SKM-1 treated with dmso at 0.1 percent for 144 hours (cell line): Measurements from ENCODE around the gene CAMK1.

Experiments used
- DNase-seq: peaks from one replicate; lab custom pipeline; 2025; ENCODE audit not compliant: unreplicated experiment; lab: John Stamatoyannopoulos, UW

The CAMK1 gene

DNA sequence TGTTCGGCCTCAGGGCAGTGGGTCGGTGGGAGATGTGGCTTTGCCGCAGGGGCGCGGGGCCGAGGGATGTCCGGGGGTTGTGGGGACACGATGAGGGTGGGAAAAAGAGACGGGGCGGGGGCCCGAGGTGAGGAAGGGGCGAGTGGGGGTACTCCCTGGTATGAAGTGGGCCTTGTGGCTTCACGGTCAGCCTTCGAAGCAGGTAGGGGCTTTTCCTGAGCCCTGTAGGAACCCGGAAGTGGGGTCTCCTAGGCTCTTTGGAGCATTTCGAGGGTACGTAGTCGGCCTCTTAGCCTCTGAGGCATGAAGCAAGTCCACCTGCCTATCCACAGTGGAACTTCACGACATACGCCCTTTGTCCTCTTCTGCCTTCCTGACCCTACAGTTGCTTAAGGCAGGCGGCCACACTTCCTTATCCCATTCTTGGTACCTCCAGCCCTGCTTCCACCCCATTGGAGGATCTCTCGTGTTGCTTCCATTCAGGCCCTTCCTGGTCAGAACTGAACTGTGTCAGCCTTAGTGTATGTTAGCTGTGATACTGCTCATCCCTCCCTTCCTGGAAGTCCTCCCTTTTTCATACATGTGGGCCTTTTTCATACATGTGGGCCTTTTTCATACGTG lies 23.5 kb upstream of the CAMK1 start:
- DNase-seq, result peak; percentile 76

DNA sequence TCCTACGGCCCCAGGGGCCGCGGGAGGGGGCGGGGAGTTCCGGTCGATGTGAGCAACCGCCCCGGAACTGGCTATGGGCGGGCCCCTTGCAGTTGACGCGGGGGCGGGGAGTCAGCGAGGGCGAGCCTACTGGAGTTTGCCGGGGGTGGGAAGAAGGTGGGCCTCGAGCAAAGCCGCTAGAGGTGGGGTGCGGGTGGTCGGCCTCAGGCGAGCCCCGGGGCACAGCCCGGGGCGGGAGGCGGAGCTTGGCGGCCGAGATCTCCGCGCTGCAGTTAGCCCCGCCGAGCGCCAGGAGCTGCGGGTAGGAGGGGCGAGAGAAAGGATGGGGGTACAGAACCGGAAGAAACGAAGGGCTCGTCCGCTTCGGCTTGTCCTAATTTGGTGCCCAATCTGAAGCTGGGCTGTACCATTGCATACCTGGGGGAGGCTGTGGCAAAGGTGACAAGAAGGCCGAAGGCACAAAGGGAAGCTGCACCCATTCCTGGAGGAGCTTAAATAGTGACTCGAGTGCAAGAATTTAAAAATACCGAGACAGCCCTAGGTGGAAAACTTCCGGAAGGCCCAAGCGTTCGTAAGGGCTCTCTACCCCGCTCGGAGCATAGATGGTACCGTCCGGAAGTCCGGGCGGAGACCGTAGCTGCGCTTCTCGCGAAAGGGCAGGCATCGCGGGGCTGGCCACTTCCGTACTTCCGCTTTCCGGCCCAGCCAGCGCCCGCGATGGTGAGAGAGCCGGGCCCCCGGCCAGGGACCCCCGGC lies 22.8 kb upstream of the CAMK1 start, which contains the start of the genes ARPC4 and TADA3:
TSS of gene ARPC4 (plus strand) at position 678 of the 756 bp plus-strand sequence. CDS start at position 718, 40 bp downstream.
TSS of gene TADA3 (minus strand) at position 69 of the 756 bp plus-strand sequence. CDS start 1,007 bp downstream, outside the sequence.
- peak; percentile 96 for DNase-seq

DNA sequence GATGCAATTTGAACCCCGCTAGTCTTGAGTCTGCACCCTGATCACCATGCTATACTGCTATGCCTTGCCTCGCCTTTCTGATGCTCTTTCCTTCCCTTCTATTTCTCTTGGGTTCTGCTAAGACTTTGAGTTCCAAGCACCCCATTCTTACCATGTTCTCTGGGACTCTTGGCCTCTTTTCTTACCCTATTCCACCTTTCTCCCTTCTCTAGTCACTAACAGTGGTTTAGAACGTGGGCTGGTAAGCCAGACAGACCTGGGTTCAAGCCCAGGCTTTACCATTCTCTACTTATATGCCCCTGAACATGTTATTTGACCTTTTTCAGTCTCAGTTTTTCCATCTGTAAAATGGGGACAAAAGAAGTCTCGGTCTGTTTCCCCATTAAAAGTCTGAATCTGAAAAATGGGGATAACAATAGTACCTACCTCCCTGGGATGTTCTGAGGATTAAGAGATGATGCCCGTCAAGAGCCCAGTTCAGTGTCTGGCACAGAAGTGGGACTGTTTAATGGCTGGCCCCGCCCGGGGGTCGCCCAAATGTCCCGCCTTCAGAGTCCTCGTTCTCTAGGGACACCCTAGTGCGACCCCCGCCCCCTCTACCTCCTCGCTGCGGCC lies 22.1 kb upstream of the CAMK1 start:
- DNase-seq, result no peak

DNA sequence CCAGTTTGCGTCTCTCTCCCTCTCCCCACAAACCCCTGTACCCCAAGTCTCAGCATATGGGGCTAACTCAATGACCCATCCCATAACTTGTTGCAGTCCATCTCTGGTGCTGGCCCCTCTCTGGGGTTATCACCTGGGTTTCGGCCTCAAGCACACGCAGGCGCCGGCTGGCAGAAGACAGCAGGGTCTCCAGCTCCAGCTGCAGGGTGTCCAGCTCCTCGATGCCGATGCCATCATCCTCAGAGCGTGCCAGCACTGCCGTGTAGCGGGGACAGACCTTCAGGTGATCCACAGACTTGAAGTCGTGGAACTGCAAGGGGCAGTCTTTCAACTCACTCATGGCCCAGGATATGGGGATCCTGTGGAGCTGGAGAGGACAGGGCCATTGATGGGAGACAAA lies 21.4 kb upstream of the CAMK1 start:
- DNase-seq, result no peak

DNA sequence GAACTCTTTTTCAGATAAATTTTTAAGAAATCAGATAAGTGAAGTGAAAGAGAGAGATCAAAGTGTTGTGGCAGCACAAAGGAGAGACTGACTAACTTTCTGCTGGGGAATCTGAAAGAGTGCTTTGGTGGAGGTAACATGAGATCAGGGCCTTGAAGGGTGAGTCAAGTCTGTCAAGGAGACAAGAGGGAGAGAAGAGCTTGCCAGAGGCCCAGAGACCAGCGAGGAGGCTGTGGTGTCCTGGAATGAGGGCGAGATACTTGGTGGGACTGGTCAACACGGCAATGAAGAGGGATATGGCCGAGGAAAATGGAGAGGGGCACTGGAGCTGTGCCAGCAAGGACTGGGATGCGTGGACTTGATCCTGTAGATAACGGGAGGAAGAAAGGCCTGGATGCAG lies 18.0 kb upstream of the CAMK1 start:
- DNase-seq, result no peak

DNA sequence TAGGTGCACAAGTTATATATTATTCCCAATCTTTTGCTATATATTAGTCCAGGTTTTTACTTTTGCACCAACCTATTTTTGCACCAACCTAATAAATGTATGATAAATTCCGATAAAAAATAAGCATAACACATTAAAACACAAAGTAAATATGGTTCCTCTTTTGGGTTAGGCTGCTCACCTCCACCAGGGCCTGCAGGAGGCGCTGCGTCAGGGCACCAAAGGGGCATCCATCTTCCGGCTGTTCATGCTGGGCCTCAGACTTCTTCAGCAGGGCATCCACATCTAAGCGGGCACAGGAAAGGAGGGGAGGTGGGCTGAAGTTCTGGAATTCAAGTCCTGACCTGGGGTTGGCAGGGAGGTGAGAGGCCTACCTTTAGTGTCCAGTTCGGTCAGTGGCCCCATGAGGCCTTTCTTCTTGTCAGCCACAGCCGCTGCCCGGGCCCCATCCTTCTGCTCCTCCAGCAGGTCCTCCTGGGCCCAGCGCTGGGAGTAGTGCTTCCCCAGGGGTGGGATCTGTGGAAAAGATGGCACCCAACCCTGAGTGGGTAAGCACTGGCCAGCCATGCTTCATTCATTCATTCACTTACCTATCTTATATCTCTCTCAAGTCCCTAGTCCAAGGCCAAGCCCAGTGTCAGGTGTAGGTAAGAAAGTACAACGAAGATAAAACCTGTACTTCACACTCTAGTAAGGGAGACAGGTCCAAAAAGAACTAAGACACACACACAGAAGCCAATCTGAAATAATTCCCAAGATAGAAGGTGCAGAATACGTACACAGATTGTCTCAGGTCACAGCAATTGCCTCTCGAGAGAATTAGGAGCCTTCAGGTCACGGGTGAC lies 17.3 kb upstream of the CAMK1 start:
- DNase-seq, result no peak

DNA sequence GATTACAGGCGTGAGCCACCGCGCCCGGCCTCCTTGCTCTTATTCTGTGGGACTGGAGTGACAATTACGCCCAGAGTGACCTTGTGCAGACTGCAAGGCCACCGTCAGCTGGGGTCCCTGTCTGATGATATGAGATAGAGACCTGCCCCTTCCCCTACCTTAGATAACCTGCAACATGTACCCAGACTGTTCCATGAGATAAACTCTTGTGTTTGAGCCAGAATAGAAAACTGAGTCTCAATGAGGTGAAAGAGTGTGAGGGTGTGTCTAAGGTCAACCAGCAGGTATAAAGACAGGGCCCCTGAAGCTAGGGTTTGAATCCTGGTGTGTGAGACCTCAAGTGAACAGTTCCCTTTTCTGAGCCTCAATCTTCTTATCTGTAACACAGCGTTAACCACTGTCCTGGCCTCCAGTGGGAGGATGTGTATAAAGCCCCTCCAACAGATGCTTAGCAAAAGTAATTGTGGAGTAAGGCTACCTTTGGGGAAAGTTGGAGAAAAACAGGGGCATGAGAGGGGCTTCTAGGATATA lies 16.5 kb upstream of the CAMK1 start:
- no peak for DNase-seq

DNA sequence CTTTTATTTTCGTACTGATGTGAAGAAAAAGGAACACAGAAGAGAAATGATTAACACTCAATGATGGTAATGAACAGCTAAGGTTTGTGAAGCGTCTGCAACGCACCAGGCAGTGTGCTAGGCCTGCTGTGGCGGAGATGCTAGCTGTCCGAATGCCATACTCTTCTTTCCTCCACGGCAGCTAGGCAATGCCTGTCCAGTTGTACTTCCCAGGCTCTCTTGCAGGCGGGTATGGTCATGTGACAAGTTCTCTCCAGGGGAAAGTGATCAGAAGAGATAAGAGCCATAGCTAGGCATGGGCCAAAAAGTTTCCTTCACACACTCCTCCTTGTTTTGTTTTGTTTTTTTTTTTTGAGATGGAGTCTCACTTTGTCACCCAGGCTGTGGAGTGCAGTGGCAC lies 15.9 kb upstream of the CAMK1 start:
- no peak for DNase-seq

DNA sequence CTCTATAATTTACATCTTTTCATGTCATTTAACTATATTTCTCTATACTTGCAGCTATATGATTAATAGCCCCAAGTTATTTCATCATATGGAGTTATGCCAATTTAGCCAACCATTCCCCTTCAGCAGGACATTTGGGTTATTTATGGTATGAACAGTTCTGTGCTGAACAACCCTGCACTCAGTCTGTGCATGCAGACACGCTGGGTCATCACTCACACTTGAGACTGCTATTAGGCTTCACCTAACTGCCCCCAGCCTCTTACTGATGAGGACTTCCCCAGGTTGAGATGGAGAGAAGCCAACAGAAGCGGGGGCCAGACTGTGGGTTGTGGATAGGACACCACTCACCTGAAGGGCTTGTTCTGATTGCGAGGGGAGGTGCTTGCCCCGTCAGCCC lies 15.2 kb upstream of the CAMK1 start:
- DNase-seq, result no peak

DNA sequence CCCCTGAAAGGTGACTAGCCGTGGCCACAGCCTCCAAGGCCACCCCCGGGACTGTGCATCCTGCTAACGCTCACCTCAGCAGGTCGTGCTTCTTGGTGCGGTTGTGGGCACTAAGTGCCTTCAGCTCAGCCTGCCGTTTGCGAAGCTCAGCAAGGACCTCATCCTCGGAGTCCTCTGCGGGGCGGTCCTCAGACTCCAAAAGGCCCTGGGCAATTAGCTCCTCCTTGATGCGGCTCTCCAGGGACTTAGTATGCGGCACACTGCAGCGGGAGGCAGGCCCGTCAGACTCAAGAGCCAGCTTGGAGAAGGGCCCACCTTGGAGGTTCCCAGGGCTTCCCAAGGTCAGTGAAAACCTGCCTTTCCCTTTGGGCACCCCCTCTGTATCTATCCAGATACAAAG lies 14.2 kb upstream of the CAMK1 start:
- no peak for DNase-seq

DNA sequence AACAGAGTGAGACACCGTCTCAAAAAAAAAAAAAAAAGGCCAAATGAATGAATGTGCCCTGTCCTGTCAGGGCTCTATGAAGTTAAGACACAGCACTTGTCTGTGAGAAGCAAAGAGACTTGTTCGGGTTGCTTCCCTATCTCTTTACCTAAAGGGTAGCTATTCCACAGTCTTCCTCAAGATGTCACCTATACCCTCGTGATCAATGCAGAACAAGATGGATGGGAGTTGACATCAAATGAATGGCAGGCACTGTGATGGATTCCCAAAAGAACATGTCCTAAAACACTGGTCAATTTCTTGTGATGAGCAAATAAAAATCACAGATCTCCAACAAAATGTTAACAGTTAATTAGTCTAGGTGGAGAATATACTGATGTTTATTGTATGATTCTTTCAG lies 13.0 kb upstream of the CAMK1 start:
- no peak for DNase-seq

DNA sequence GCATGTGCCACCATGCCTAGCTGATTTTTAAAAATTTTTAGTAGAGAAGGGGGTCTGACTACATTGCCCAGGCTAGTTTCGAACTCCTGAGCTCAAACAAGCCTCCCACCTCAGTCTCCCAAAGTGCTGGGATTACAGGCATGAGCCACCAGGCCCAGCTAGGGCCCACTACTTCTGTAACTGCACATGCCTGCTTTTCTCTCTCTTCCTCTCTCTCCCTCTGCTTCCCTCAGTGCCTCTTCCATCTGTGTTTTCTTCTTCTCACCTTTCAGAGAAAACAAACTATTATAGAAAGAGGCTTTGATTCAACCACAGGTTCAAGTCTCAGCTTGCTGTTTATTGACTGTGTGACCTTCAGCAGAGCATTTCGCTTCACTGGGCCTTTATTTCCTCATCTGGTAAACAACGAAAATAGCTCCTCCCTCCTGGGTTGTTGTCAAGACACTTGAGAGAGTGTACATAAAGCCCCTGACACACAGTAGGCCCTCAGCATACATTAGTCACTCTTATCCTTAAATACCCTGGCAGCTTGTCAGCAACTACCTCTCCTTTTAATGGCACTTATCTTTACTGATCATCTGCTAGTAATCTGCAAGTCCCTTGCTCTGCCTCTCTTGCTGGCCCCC lies 12.3 kb upstream of the CAMK1 start:
- DNase-seq, result no peak

DNA sequence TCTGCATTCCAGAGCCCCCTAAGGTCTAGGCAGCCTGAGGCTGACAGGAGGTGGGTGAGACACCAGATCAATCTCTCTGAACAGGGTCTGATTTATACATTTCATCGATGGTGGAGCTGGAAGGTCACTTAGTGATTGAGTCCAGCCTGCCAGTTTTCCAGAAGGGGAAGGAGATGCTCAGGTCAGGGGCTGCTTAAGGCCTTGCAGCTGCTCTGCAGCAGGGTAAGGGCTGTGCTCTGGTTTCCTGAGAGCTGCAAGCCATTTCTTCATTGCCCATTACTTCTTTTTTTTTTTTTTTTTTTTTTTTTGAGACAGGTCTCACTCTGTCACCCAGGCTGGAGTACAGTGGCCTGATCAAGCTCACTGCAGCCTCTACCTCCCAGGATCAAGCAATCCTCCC lies 11.8 kb upstream of the CAMK1 start:
- DNase-seq, result peak; percentile 18

DNA sequence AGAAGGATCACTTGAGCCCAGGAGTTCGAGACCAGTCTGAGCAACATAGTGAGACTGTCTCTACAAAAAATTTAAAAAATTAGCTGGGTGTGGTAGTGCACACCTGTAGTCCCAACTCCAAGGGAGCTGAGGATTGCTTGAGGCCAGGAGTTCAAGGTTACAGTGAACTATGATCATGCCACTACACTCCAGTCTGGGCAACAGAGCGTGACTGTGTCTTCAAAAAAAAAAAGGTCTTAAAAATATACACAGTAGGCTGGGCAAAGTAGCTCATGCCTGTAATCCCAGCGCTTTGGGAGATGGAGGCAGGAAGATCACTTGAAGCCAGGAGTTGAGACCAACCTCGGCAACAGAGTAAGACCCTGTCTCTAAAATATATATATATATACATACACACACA lies 11.2 kb upstream of the CAMK1 start:
- no peak for DNase-seq

DNA sequence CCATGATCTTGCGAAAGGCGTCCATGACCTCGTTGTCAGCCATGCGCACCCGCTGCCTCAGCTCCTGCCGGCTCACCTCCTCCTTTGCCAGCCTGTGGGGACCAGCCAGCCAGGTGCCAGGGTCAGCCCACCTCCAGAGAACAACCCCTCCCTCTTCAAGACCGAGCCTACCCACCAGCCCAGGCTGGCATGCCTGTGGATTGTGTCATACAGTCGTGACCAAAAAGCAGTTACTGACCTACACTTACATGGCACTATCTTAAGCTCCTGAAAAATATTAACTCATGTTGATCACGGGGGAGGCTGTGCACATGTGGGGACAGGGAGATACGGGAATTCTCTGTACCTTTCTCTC lies 10.7 kb upstream of the CAMK1 start:
- no peak for DNase-seq

DNA sequence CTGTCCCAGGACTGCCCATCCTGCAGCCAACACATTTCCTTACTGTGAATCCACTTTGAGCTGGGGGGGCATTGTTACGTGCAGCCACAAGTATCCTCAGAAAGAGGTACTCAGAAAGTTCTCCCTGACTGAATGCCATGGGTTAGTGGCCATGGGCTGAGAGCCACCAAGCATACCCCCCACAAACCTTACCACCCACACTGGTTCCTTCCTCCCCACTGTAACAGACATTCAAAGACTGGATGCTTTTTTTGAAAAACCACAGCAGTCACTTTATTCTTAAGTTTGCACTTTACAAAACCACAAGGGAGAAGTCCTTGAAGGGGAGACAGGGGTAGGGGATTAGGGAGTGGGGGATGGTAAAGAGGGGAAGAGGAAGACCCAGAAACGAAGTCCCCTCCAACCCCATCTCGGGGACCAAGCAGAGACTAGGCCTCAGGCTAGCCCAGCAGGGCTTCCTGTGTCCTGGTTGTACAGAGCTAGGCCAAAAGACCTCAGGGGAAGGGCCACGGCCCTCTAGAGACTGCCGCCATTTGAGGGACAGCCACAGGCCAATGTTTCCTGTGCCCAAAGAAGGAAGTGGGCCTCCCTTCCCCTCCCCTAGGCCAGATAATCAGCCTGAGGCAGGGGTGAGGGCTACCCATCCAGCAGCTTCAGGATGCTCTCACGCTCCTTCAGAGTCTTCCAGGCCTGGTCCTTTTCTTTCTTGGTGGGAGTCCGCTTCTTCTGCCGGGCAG lies 10.1 kb upstream of the CAMK1 start:
- DNase-seq, result peak; percentile 99

DNA sequence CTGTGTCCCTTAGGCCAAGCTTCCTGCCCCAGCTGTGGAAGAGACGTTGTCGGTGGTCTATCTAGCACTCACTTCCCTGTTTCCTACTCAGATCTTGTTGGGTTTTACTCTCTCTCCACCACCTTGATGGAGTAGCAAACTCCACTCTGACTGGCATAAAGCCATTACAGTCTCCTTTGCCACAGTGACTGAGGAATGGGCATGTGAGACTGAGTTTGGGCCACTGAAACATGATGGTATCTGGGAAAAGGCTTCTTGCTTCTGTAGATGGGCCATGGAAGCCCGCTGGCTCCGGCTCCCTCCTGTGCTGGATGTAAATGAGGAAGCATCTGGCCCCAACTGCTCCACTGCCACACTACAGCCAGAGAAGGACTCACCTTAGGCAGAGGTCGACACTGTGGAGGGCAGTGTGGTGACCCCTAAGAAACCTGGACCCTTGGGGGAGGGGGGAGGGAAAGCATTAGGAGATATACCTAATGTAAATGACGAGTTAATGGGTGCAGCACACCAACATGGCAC lies 9.4 kb upstream of the CAMK1 start:
- DNase-seq, result no peak

DNA sequence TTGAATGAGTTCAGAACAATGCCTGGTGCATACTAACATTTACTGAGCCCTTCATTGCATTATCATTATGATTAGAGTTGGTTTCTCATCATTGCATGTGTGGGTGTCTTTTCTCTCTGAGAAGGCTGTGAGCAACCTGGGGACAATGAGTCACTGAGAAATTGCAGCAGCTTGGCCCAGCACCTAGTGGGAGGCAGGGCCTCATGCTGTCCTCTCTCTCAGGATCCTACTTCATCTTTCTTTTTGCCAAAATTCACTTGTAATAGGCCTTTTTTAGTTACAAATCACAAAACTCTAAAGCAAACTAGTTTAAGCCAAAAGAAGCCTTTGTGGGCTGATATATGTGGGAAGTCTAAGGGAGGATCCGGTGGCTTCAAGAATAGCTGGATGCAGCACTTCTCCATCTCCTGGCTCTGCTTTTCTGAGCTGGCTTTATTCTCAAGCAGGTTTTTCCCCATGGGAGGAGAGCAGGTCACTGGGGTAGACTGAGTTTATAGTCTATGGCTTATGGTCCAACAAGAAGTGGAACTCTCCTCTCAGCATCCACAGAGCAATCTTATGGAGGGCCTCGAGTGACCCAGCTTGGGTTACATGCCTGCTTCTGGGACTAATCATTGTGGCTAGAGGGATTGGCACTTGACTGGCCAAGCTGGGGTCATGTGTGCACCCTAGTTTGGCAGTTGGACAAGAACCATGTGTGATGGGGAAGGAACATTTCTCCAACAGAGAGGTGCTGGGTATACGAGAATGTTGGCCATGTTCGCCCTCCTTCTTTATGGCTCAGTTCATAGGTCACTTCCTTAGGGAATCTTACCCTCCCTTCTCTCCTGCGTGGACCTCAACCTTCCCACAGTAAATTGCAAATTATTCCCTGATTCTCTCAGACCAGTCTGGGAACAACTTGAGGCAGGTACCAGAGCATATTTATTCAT lies 8.7 kb upstream of the CAMK1 start:
- peak; percentile 21 for DNase-seq

DNA sequence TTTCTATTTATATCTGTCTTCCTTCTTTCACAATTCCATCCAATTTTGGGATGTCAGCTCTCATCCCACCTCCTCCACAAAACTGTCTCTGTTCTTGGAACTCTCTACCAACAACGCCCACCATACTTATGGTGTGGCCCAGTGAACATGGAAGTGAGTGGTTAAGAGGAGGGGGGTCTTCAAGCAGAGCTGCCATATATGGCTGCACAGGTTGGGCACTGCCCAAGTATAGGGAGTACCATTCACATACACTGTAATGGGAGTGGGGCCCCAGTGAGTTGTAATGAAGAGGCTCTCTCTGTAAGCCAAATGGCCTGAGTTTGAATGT lies 7.9 kb upstream of the CAMK1 start:
- DNase-seq, result no peak
